Lung microvascular endothelial cell (primary cell): ENCODE measurements around the gene HOXD12. TPM values are rescaled to one million over a fixed set of nuclear protein-coding genes. Genes with fewer than 3 reads are reported as not detected.

Experiments
- DNase-seq, 2 donors: peaks; one replicate each; pipeline versions ENCODE4 v3.0.0 to v3.0.0-alpha.2; 2010; ENCODE audit warnings: low read depth in 2 of 2
- total RNA-seq: library from RNA; depleted of rRNA; stranded (reverse); fragments of >200 nt; gene quantifications from 2 replicates; pipeline ENCODE4 v1.2.1, GENCODE V29; 2014

The HOXD12 gene, protein sequence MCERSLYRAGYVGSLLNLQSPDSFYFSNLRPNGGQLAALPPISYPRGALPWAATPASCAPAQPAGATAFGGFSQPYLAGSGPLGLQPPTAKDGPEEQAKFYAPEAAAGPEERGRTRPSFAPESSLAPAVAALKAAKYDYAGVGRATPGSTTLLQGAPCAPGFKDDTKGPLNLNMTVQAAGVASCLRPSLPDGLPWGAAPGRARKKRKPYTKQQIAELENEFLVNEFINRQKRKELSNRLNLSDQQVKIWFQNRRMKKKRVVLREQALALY
- not detected in 2 replicates for total RNA-seq

DNA sequence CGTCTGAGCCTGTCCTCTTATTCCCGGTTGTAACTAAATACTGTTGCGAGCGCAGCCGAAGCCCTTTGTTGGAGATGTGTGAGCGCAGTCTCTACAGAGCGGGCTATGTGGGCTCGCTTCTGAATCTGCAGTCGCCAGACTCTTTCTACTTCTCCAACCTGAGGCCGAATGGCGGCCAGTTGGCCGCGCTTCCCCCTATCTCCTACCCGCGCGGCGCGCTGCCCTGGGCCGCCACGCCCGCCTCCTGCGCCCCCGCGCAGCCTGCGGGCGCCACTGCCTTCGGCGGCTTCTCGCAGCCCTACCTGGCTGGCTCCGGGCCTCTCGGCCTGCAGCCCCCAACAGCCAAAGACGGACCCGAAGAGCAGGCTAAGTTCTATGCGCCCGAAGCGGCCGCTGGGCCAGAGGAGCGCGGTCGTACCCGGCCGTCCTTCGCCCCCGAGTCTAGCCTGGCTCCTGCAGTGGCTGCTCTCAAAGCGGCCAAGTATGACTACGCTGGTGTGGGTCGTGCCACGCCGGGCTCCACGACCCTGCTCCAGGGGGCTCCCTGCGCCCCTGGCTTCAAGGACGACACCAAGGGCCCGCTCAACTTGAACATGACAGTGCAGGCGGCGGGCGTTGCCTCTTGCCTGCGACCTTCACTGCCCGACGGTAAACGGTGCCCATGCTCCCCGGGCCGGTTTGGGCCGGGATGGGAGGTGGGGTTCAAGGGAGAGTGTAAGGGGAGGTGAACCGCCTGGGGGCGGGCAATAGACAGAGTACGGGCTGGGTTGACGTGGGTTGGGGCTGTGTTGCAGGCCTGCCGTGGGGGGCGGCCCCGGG, at the start of gene HOXD12:
TSS of gene HOXD12 (plus strand) at position 68 of the 819 bp plus-strand sequence. CDS start at position 75, 7 bp downstream.
- no peak for DNase-seq

DNA sequence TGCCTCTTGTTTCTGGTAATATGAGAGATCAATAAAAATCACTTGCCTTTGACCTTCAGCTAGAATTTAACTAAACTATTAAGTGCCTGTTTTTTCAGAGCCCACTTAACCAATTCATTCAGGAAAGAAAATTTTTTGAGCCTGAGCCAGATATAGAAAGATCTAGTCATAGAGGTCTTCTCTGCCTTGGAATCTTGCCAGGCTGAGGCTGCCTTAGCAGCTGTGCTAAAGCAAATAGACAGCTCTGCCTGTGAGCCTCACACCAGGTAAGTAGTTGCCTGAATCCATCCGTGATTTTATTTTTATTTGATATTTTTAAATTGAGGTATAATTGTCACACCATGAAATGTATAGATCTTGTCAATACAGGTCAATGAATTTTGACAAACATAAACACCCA, 43.2 kb upstream of the HOXD12 start:
- DNase-seq = no peak

DNA sequence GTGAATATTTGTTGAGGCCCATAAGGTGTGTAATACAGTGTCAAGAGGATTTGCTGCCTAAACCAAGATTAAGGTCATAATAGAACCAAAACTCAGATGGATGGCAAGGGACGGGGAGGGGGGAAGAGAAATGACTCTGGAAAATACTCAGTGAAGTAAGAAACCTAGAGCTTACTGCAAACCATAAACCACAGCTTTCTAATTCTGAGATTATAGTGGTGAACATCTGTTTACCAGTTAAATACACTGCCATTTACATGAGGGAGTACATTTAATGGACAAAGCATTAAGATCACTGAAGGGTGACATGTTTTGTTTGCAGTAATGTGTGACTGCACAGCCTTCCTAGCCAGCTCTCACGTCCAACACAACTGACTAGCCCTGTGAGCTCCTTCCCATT, 35.6 kb upstream of the HOXD12 start:
- DNase-seq = no peak

DNA sequence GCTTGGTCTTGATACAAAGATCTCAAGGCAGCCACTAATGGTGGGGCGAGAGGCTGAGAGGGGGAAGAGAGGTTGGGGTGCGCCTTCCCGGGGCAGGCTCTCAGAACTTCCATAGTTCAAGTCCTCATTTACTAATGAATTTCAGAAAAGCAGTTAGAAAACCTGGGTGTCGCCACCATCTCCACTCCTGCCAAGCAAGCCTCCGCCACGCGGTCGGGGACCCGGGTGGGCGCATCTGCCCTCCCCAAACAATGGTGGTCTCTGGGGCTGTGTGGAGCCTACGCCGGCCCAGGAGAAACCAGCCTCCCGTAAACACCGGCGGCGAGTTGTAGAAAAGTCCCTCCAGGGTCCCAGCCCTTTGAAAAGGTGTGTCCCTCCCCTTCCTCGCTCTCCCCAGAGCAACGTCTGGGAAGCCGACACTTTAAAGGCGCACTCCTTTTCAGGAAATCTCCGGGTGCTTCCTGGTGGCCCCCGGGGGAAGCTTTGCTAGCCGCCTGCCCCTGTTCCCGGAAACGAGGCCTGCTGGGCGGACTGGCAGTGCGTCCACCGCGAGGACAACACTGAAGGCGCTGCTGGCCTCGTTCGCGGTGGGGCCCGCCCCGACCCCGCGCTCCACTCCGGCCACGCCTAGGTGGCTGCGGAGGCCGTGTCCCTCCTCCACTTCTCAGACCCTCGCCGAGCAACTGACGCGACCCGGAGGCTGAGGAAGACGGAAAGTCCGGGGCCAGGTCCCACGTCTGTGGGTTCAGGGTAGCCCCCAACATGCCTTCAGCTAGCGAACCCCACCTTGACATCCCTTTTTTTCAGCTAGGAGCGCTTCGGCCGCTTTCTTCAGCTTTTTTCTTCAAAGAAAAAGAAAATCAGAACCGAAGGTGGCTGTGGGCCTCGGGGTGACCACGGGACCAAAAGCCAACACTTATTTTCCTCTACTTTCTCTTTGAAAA, 32.7 kb upstream of the HOXD12 start:
- DNase-seq = no peak

DNA sequence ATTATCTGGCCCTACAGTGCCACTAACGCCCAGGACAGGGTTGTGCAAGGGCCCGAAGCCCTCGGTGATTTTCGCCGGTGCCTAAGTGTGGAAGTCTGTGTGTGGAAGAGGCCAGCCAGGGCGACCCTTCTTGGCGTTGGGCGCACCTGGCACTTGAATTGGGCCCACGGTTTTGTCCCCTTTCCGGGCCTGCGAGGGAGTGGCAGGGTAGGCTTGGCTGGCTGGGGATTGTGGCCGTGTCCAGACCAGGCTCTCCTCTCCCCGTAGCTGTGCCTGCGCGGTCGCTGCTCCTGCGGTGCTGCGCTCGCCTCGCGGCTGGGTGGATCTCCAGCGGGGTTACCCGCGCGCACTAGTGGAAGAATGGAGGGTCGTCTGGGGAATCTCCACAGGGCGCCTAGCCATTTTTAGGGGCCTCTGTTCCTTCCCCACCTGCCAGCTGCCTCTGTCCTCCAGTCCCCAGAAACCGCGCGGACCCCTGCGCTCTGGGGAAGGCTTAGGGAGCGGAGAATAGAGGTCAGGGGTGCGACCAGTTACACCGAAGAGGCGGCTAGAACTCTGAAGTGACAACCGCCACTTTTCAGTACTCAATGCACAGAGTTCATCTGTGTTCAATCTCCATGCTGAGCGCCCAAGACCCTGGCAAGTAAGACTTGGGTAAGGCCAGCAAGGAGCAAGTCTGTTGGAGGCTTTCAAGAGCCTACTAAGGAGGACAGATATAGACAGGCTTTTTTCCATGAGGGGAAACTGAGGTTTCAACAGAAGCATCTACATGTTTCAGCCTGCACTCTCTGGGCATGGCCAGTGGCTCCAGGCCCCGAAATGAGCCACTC, 31.8 kb upstream of the HOXD12 start:
- no peak for DNase-seq

DNA sequence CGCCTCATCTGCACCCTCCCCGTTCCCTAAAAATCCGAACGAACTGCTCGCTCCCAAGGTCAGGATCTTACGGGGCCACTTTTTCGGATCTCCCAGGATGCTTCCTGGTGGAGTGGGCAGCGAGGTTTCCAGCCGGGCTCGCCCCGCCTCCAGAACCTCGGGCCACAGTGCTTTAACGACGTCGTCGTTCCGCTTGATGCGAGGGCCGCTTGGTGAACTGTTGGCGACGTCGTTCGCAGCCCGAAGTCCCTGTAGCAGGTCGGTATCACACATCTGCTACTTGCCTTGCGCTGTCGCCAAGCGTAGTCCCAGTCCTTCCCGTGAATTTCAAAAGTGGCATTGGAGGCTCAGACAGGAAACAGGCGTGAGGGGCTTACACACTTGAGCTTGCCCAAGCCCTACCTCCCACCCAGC, 31.2 kb upstream of the HOXD12 start:
- no peak for DNase-seq

DNA sequence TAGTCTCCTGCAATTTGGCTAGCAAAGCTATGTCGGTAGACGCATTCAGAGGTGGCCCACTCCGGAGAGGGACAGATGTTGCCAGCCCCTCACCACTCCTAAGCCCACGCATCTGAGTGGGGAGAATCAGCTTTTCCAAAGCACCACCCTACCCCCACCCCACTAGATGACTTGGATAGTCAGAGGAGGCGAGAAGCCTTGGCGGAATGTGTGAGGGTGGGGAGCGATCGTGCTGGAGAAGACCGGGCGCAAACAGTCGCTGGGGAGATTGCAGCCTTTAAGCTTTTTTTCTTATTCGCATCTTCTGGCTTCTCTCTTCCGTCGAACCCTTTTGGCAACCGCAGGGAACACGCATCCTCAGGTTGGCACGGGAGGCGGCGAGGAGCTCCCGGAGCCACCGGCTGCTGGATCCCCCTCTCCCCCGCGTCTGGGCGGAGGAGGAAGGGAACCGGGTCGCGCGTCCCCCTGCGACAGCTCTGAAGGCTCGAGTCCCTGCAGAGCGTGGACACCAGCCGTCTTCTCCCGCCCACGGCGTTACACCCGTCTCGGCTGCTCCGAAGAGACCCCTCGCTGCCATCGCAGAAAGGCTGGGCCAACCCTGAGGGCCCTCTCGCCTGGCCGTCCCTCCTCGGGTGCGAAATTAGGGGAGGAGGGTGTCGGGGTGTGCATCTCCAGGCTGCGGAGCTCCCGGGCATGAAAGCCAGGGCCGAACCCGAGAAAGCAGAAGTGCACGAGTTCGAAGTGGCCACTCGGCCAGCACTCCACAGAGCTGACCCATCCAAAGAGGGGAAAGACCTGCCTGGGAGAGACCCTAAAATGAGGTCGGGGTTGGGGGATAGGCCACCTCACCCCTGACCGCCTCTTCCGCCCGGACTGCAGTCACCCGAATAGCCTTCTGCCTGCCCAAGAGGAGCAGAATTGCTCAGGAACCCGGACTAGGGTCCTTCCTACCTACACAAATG, 28.0 kb upstream of the HOXD12 start:
- no peak for DNase-seq

DNA sequence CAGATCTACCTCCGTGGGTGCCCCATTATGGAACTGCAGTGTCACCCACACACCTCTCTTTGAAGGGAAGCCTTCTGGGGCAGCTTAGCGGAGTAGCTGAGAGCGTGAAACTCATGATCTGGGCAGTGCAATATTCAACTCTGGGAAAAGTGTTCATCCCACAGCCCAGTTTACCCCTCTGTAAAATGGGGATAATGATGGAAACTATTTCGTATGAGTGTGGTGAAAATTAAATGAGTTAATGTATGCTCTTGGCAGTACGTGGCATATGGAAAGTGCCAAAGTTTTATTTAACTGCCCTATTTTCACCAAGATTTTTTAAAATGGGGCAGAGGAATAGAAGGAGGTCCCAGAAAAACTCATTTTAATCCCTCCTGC, 27.3 kb upstream of the HOXD12 start:
- no peak for DNase-seq

DNA sequence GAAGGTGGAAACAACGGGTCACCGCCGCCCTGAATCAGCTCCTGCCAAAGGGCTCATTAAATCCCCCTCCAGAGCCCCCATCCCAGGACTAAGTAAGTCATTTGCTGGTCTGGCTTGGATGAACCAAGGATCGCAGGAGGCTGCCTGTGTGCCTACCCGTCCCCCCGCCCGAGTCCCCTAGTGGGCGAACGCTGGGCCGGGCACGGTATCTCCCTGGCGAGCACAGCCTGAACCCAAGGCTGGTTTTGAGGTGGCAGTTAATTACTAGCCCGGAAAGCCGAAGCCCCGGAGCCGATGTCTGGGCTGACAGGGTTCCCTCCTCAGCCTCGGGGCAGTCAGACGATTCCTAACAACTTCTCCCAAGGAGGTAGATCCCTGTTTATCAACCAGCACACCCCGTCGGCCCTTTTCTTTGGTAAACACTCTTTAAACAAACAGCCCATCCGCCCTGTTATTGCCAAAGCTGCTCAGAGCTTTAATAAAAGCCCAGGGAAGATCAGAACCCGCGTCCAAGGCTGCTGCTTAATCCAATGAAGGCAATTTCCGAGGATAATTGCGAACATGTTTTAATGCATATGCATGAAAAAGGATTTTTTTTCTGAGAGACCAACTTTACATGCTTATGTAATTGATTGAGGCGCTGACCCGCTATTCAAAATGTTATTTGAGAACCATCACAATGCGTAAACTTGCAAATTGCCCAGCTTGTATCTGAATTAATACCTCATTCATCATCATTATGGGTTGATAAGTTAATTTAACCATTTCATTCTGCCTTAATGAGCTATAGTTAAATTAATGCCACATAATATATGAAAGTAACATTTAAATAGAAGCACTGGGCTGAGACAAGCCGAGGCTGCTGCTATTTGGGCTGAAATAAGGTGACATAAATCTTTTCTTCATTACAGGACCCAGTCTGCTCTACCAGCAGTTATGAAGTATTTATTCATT, 26.4 kb upstream of the HOXD12 start:
- DNase-seq = no peak

DNA sequence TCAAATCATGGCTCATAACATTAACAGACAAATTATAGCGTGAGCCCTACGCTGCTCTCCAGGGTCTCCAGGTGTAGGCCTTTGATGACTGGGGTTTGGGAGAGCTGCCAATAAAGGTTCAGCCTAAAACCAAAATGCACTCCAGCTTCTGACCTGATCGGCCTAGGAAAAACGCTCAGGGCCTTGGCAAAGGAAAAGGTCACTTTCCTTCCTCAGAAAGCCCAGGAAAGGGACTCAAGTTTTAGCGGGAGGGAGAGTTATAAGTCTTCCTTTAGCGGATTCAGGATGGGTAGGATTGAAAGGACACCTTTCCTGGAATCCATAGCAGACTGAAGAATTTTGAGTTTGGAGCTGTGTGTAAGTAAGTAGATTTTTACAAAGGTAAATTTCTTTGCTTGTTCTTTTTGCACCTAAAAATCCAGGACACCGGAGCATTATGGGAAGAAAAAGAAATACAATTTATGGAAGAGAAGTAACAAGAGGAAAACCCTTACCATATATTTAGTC, 24.6 kb upstream of the HOXD12 start:
- no peak for DNase-seq

DNA sequence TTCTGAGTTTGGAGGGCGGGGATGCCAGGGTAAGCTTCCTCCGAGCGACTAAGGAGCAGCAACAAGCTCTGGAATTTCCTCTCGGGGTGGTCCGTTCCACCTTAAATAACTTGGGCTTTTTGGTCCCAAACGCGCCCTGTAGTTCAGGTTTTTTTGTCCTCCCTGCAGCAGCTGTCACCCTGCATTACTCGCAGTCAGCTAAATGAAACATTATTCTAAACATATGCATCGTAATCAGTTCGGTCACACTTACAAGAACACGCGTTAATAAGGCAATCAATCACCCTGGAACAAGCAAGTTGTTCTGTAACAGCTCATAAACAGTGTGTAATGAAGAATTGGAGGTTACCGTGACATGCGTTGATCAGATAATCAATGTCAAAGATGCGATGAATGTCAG, 24.1 kb upstream of the HOXD12 start:
- no peak for DNase-seq

DNA sequence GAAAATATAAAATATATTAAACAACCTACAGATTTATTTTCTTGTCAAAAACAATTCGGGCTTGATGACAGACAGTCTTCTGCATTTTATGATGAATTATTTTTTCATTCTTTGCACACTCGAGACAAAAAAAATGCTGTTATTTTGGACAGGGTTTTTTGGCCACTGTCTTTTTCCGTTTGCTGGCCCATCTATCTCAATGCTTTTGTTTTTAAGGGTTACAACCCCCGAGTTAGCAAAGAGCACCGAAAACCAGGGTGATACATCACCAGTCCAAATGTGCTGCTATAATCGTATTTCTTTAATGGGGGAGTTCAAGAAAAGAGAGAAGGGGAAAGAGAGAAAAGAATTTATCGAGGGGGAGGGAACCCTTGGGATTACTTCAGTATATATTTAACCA, 23.5 kb upstream of the HOXD12 start:
- no peak for DNase-seq

DNA sequence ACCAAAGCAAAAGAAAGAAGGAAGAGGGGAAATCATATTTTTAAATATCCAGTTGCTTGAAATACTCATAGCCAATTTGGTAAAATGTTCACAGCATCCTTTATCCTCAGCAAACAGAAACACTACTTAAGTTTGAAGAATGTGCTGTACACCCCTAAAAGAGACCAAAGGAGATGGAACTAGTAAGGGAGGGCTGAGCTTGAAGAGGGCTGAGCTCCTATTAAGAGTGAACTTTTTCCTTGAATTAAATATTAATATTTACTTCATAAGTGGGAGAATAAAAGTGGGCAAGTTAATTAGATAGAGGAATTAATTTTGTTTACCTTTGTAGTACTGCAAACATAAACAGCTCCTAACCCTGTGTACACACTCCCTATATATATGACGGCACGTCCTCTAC, 22.8 kb upstream of the HOXD12 start:
- no peak for DNase-seq

DNA sequence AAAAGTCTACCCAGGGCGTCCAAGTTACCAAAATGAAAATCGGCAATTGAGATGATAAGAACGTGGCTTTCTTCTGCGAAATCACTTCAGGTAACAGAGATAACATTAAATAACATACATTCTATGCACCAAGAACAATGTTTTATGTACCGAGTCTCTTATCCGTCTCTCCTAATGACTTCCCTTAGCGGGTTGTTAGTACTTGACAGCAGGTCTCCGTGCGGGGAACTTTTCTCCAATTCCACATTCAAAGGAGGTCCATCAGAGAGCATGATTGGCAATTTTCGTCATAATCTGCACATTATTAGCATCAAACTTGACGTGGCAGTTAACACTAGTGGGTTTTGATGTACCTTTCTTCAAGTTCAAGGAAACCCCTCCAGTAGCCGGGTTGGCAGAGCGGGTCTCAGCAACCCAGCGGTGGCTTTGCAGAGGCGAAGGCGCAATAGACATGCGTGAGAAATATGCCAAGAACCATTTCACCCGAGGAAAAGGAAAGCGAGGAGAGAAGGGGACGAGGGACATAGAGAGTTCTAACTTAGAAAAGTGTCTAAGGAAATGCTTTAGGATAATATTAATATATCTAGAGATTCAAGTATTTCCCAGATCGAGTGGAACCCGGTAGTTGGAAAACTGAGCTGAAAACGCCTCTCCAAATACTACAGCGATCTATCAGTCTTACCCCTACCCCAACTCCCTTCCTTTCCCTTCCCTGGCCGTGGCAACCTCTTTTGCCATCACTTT, 20.9 kb upstream of the HOXD12 start:
- DNase-seq = no peak

DNA sequence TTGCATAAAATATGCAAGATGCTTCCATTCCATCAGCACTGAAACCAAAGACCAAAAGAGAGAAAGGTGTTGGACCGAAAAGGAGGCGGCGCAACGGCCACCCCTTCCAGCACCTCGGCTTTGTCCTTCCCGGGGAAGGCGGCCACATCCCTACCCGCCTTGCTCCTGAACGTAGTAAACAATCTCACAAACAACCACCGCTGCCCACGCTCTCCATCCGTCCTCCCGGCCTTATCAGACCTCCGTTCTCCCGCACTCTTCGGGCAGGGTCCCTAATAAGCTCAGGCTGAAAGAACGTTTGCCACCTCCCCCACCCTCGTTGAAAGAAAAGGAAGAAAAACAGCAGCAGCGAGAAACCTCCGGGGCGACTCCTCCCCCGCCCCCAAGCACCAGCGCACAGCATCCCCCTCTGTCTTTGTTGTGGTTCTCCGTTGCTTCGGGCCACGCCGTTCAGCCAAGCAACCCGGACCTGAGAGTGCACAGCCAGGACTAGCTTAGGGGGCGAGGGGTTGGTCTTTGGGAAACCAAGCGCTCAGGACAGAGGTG, 20.2 kb upstream of the HOXD12 start:
- DNase-seq = no peak

DNA sequence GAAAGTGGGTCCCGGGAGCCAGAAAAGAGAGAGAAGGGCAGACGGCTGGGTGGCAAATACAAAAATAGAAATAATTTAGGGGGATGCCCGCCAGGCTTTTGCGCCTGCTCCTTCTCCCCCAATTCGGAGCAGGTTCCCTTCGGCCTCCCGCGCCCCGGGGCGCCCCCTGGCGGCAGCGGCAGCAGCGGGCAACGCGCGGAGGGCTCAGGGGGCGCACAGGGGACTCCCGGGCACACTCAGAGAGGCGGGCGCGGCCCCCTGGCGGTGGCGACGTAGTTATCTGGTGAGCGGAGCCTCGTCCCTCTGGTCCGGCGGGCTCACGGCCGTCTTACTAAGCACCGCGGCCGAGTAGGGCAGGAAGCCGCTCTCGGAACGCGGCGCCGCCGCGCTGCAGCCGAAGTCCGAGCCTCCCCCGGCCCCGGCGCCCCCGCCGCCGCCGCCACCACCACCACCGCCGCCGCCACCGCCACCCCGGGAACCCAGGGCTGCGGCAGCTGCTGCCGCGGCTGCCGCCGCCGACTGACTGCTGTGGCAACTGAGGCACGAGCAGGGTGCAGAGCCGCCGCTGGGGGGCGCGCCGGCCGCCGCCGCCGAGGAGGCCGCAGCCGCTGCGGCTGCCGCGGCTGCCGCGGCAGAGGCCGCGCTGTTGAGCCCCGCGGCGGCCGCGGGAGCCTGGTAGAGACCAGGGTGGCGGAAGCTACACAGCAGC, 19.6 kb upstream of the HOXD12 start:
- DNase-seq = peak; percentile 44 to 60
